Activated naive CD8-positive, alpha-beta T cell treated with anti-CD3 and anti-CD28 coated beads for 36 hours (primary cell): ENCODE results near the gene AQP2. TPM values are rescaled to one million over a fixed set of nuclear protein-coding genes. Genes with fewer than 3 reads are reported as not detected.

ENCODE experiments used
- DNase-seq: peaks from one replicate; pipeline ENCODE4 v3.0.0; 2021
- H3K27ac Mint-ChIP-seq: one replicate; pipeline ENCODE4 v1.8.0; 2022; ENCODE audit warnings: mild to moderate bottlenecking, moderate library complexity, mixed read lengths
- H3K27me3 Mint-ChIP-seq: one replicate; pipeline ENCODE4 v1.8.0; 2022; ENCODE audit warnings: mild to moderate bottlenecking, mixed read lengths
- H3K36me3 Mint-ChIP-seq: one replicate; pipeline ENCODE4 v1.8.0; 2021; ENCODE audit warnings: mild to moderate bottlenecking, mixed read lengths
- H3K4me1 Mint-ChIP-seq: one replicate; pipeline ENCODE4 v1.8.0; 2021; ENCODE audit warnings: mixed read lengths
- H3K4me3 Mint-ChIP-seq: one replicate; pipeline ENCODE4 v1.8.0; 2022; ENCODE audit warnings: mild to moderate bottlenecking, moderate library complexity, mixed read lengths
- H3K9me3 Mint-ChIP-seq: one replicate; pipeline ENCODE4 v1.8.0; 2022; ENCODE audit warnings: mixed read lengths
- total RNA-seq, 2 experiments: library from RNA; stranded (reverse); gene quantifications; one replicate each; pipeline ENCODE4 v1.2.3, GENCODE V29; 2021

AQP2 gene, protein sequence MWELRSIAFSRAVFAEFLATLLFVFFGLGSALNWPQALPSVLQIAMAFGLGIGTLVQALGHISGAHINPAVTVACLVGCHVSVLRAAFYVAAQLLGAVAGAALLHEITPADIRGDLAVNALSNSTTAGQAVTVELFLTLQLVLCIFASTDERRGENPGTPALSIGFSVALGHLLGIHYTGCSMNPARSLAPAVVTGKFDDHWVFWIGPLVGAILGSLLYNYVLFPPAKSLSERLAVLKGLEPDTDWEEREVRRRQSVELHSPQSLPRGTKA
- total RNA-seq = not detected

DNA sequence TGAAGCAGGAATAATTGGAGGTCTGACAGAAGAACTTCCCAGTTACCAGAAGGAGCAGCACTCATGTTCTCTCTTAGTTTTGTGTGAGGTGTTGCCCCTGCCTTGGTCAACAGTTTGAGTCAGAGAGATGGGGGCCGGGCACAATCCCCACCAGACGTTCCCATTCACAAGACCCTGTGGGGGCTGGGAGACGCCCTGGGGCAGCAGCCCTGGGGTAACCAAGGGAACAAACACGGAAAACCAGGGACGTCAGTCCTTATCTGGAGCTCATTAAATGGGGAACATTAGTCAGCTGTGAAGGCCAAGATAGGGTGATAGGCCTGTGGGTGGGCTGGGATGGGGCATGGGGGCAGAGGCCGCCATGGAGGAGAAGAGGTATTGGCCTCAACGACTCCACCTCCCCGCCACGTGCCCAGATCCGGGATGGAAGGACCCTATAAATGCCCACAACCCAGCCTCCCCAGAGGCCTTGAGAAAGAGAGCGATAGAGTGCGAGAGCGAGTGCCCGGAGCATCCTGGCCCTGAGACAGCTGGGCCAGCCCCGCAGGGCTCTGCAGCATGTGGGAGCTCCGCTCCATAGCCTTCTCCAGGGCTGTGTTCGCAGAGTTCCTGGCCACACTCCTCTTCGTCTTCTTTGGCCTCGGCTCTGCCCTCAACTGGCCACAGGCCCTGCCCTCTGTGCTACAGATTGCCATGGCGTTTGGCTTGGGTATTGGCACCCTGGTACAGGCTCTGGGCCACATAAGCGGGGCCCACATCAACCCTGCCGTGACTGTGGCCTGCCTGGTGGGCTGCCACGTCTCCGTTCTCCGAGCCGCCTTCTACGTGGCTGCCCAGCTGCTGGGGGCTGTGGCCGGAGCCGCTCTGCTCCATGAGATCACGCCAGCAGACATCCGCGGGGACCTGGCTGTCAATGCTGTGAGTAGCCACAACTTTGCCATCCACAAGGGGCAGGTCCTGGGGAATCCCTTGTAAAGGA, at the start of gene AQP2:
Gene AQP2, plus strand, starts transcription at position 465 of the 979 bp plus-strand sequence. Its CDS starts 94 bp downstream, at position 559.
- no peak for DNase-seq
- Mint-ChIP-seq H3K4me3 (no peak within 1 kb of the TSS), H3K27me3 (peaks cover 14% of the 10 kb centered on the region), H3K27ac (no peak within 1 kb of the TSS), H3K9me3 (no peaks in the 10 kb centered on the region), H3K4me1 (peaks cover 8% of the 10 kb centered on the region), H3K36me3 (no peaks in the 10 kb centered on the region)

DNA sequence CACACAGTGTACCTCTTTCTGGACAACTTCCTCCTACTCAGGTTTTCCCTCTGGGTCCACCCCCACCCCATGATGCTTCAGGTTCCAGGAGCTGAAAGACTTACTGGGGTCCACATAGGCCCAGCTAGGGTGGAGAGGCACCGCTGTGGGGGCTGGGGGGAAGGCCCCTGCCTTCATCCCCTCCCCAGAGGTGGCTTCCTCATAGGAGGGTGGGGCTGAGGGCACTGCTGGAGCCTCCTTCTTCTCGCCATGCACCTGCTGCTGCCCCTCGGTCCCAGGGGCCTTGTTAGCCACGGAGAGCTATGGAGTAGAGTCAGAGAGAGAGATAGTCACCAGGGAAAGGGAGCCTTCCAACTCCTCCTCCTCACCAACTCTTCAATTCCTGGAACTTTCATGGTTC, 49.5 kb upstream of the AQP2 start:
- Mint-ChIP-seq H3K27me3 (peaks cover 17% of the 10 kb centered on the region), H3K4me3 (no peak overlapping the region), H3K4me1 (peaks cover 10% of the 10 kb centered on the region), H3K27ac (no peak overlapping the region), H3K9me3 (no peaks in the 10 kb centered on the region), H3K36me3 (no peaks in the 10 kb centered on the region)
- DNase-seq = no peak

DNA sequence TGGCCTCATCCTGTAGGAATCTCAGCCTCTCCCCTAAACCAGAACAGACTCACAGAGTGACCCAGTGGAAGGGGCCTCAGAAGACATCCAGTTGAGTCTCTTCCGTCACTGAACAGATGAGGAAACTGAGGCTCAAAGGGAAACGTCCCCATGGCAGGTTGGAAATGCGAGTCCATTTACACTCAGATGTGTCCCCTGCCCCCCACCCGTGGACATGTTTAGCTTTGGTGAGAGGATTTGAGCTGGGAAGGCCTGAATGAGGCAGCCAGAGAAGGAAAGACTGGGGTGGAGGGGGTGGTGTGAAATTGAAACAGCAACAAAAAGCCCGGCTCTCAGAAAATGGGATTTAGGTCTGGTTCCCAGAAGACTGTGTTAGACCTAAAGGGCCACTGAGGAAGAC, 48.6 kb upstream of the AQP2 start:
- peaks cover 10% of the 10 kb centered on the region for H3K4me1 Mint-ChIP-seq
- peaks cover 17% of the 10 kb centered on the region for H3K27me3 Mint-ChIP-seq
- H3K27ac Mint-ChIP-seq = no peak overlapping the region
- H3K4me3 Mint-ChIP-seq = no peak overlapping the region
- no peak for DNase-seq
- no peaks in the 10 kb centered on the region for H3K36me3 Mint-ChIP-seq
- H3K9me3 Mint-ChIP-seq = no peaks in the 10 kb centered on the region

DNA sequence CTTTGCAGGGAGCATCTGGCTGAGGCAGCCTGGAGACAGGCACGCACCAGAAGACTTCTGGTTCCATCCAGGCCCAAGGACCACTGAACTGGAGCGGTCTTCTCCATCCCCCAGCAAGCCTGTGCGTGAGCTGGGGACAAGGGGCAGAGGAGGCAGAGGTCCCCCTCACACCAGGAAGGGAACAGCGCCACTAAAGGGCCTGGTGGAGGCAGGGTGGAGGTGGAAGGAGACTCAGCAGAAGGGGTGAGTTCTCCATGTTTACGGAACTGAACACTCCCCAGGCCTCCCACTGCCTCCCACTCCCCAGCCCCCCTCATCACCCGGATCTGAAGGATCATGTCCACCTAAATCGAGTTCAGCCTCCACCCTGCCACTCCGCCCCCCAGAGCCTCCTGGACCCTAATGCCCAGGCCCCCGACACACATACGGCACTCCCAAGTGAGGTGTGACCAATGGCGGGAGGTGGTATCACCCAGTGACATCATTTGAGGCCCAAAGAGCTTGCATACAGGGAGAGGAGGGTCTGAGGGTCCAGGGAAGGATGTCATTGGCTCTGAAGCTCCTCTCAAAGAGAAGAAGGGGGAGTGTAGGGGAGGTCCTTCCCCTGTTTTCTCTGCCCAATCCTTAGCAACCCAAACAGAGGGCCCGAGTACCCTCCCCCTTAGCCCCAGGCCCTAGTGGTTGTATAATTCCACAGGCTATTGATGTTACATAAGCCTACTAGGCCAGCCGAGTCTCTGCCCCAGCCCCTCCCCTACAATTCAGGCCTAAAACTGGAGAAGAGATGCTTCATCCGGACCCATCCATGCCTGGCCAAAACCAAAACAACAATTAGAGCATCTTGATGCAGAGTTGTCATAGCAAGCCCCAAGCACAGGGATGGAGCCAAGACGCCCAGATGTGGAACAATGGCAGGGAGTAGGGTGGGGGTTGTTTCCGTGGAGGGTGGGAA, 47.9 kb upstream of the AQP2 start:
- H3K27ac Mint-ChIP-seq = no peak overlapping the region
- H3K4me3 Mint-ChIP-seq = no peak overlapping the region
- H3K27me3 Mint-ChIP-seq = peaks cover 17% of the 10 kb centered on the region
- H3K4me1 Mint-ChIP-seq = peaks cover 10% of the 10 kb centered on the region
- no peak for DNase-seq
- H3K9me3 Mint-ChIP-seq = no peaks in the 10 kb centered on the region
- H3K36me3 Mint-ChIP-seq = no peaks in the 10 kb centered on the region

DNA sequence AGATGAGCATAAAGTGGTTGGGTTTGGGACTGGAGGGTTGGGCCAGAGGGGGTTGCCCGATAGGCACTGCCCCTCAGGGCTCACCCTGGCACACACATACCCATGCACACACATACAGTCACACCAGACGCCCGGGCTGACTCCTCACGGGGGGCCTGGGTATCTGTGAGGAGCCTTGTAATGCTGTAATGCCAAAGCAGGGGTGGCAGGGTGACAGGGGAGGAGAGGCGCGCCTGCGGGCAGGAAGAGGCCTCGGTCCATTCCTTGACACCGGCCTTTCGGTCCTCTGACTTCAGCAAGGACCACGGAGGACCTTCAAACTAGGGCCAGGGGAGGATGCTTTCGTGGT, 47.2 kb upstream of the AQP2 start:
- Mint-ChIP-seq H3K27ac (no peak overlapping the region), H3K36me3 (no peaks in the 10 kb centered on the region), H3K27me3 (peaks cover 17% of the 10 kb centered on the region), H3K4me1 (peaks cover 10% of the 10 kb centered on the region), H3K4me3 (peak overlapping the region; percentile 16), H3K9me3 (no peaks in the 10 kb centered on the region)
- DNase-seq = no peak

DNA sequence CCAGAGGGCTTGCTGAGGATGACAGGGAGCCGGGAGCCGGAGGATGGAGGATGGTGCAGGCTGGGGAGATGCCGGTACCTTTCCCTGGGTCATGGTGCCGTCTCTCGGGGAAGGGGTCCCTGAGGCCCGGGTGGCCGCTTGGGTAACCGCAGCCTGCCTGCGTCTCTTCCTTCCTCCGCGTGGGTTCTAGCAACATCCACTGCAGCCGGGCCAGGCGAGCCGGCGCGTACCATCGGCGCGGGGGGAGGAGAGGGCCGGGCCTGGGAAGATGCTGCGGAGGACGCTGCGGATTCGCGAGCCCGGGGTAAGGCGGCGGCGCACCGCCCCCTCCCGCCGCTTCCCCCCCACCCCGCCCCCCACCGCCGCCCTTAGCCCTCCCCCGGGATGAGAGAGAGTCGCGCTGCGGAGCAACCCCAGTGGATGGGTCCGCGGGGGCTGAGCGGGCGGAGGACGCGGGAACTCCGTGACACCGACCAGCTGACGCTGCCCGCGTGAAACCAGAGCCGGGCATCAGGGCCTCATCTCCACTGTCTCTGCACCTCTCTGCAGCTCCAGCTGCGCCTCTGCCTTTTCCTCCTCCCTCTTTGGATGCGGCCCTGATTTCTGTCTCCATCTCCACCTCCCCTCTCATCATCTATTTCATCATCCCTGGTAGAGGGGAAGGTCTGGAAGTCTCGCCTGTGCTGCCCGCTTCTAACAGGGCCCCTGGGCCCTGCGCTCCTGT, 46.7 kb upstream of the AQP2 start, which contains the start of gene FAIM2:
Gene FAIM2, minus strand, starts transcription at position 201 of the 724 bp plus-strand sequence. Its CDS starts 108 bp downstream, at position 93.
- Mint-ChIP-seq H3K4me1 (peaks cover 10% of the 10 kb centered on the region), H3K27ac (no peak within 1 kb of the TSS), H3K9me3 (no peaks in the 10 kb centered on the region), H3K27me3 (peaks cover 17% of the 10 kb centered on the region), H3K4me3 (peak within 1 kb of the TSS; percentile 75), H3K36me3 (no peaks in the 10 kb centered on the region)
- peak; percentile 54 for DNase-seq

DNA sequence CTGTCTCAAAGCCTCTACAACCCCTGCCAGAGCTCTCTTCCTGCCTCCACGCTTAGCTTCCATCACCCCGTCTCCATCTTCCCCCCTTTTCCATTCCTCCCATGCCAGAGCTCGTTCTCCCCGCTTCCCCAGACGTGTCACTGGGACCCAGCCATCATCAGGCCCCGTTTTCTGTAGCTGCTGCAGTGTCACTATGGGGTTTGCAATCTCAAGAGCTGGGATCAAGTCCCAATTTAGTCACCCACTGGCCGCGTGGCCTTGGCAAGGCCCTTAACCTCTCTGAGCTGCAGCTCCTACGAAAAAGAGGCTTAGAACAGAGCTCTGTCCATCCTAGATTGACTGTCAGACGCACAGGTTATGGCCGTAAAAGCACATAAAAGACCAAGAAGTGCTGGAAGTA, 45.9 kb upstream of the AQP2 start:
- peak overlapping the region; percentile 75 for H3K4me3 Mint-ChIP-seq
- H3K27me3 Mint-ChIP-seq = peaks cover 17% of the 10 kb centered on the region
- H3K4me1 Mint-ChIP-seq = peaks cover 10% of the 10 kb centered on the region
- H3K36me3 Mint-ChIP-seq = no peaks in the 10 kb centered on the region
- no peaks in the 10 kb centered on the region for H3K9me3 Mint-ChIP-seq
- no peak for DNase-seq
- H3K27ac Mint-ChIP-seq = no peak overlapping the region

DNA sequence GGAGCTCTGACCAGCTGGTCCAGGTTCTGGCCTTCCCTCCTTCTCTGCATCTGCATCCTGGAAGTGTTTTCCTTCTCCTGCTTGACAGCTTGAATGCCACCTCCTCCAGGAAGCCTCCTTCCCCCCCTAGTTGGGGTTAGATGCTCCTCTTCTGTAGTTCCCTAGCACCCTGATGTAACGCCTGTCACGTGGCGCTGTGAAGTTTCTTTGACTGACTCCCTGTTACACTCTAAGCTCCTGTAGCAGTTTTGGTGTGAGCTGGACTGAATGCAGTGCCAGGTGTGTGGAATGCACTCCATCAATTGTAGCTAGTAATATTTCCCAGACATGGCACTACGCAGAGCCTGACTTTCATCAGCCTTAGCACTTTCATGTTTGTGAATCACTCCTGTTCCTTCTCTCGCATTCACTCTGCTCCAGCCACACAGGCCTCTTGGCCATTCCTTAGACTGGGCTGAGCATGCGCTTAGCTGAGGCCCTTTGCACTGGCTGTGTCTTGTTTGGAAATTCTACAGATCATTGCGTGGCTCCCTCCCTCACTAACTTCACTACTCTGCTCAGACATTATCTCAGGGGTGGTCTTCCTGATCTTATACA, 44.7 kb upstream of the AQP2 start:
- Mint-ChIP-seq H3K27me3 (peaks cover 17% of the 10 kb centered on the region), H3K36me3 (no peaks in the 10 kb centered on the region), H3K4me3 (no peak overlapping the region), H3K27ac (no peak overlapping the region), H3K4me1 (peaks cover 10% of the 10 kb centered on the region), H3K9me3 (no peaks in the 10 kb centered on the region)
- no peak for DNase-seq

DNA sequence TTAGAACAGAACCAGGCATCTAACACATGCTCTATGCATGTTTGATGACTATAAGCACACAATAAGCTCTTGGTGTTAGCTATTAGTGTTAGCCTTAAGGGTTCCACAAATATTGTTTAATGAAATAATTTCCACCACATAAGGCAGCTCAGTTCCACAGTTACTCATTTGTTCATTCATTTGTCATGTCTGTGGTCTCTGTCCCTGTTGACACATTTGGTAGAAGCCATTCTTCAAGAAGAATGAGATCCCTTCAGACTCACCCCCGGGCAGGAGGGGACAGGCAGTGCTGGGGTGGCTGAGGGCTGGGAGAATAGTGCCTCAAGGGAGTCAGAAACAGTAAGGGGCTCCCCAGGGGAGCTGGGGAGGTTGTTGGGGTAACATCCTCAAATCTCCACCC, 43.2 kb upstream of the AQP2 start:
- Mint-ChIP-seq H3K27ac (no peak overlapping the region), H3K4me3 (no peak overlapping the region), H3K9me3 (no peaks in the 10 kb centered on the region), H3K36me3 (no peaks in the 10 kb centered on the region), H3K27me3 (peaks cover 17% of the 10 kb centered on the region), H3K4me1 (peaks cover 10% of the 10 kb centered on the region)
- DNase-seq = no peak

DNA sequence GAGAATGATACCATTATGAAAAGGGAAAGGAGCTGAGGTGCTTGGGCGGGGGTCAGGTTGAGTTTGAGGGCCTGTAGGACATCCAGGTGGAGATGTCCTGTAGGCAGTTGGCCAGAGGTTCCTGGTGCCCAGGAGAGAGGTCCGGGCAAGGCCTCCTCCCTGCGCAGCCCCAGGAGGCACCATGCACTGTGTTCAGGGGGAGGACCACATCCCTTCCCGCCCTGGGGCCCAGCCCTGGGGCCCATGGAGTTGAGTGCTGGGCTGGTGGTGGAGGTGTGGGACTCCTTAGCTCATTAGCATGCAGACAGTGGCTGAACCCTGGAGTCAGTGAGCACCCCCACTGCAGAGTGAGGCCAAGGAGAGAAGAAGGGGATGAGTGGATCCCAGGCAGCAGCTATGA, 41.2 kb upstream of the AQP2 start:
- H3K27ac Mint-ChIP-seq = no peak overlapping the region
- H3K4me1 Mint-ChIP-seq = peaks cover 4% of the 10 kb centered on the region
- H3K4me3 Mint-ChIP-seq = no peak overlapping the region
- H3K27me3 Mint-ChIP-seq = peaks cover 13% of the 10 kb centered on the region
- no peaks in the 10 kb centered on the region for H3K36me3 Mint-ChIP-seq
- no peak for DNase-seq
- no peaks in the 10 kb centered on the region for H3K9me3 Mint-ChIP-seq

DNA sequence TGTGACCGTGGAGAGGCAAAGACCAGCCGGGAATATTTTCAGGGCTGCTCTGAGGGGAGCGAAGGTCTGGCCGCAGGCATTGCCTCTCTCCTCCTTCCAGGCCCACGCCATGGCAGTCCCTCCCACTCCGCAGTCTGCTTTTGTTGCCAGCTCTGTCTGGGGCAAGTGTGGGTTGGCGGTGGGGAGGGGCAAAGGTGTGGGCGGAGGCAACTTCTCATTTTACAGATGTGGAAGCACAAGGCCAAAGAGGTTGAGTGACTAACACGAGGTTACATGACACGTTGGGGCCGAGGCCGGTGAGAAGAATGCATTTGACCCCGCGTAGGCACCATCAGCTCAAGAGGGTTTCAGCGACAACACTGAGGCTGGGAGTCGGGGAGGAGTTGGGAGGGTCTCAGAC, 40.7 kb upstream of the AQP2 start:
- Mint-ChIP-seq H3K27ac (no peak overlapping the region), H3K4me3 (no peak overlapping the region), H3K9me3 (no peaks in the 10 kb centered on the region), H3K27me3 (peaks cover 9% of the 10 kb centered on the region), H3K4me1 (no peaks in the 10 kb centered on the region), H3K36me3 (no peaks in the 10 kb centered on the region)
- DNase-seq = no peak

DNA sequence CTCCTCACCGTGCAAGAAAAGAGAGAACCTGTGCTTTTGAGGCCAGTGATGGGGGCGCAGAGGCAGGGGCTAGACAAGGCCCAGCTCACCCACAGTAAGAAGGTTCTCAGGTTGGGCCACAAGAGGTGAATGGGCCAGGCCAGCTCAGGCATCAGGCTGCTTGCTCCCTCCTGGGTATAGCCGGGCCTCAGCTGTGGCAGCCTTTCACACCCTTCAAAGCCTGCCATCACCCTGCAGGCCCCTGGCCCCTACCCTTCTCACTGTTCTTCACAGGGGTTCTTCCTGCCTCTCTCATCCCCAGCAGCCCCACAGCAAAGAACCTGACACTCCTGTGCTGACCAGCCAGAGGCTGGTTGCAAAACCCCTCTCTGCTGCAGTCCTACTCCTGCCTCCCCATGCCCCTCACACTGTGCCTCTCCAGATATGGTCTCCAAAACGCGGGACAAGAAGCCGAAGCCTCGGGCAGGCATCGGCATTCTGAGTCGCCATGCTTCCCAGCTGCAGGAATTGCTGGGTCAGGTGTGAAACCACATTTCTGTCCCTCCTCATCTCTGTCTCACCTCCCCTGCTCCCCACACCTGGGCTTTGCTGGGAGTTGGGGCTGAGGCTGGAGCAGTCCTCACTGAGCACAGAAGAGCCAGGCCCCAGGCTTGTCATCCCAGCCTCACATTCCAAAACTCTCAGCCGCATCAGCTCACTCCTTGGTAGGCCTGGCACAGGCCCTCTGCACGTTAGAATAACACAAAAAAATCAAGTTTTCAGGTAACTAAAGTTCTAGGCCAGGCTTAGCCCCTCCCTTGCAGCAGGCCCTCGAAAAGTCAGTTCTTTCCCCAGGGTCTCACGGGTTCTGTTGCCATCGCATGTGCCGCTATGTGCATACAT, 40.0 kb upstream of the AQP2 start:
- H3K4me3 Mint-ChIP-seq = no peak overlapping the region
- no peaks in the 10 kb centered on the region for H3K36me3 Mint-ChIP-seq
- H3K4me1 Mint-ChIP-seq = no peaks in the 10 kb centered on the region
- no peaks in the 10 kb centered on the region for H3K9me3 Mint-ChIP-seq
- no peak for DNase-seq
- H3K27me3 Mint-ChIP-seq = peaks cover 4% of the 10 kb centered on the region
- no peak overlapping the region for H3K27ac Mint-ChIP-seq

DNA sequence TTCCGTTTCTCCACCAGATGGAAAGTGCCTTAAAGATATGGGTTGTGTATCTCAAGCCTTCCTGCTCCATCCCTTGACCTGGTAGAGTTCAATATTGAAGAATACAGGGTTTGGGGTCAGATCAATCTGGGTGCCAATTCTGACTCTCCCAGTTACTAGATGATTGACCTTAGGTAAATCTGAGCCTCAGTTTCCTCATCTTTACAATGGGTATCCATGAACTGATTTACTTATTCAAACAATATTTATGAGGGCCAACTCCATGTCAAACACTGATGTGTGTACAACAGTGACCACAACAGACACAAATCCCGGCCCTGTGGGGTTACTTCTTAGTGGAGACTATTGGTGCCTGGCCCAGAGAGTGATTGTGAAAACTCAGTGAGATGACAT, 39.3 kb upstream of the AQP2 start:
- Mint-ChIP-seq H3K4me3 (no peak overlapping the region), H3K4me1 (no peaks in the 10 kb centered on the region), H3K27me3 (no peaks in the 10 kb centered on the region), H3K9me3 (no peaks in the 10 kb centered on the region), H3K27ac (no peak overlapping the region), H3K36me3 (no peaks in the 10 kb centered on the region)
- no peak for DNase-seq
